Nephron progenitor cell (in vitro differentiated cells): ENCODE results near the gene SLC25A12.
A peak's percentile ranks its signal among the peaks of the same experiment; 100 is the strongest.

ENCODE experiments used
- DNase-seq: peaks from one replicate; pipeline ENCODE4 v3.0.0; 2021
- H3K27ac Mint-ChIP-seq: 2 replicates; pipeline ENCODE4 v1.8.0; 2021; ENCODE audit warnings: mild to moderate bottlenecking, moderate library complexity, mixed read lengths
- H3K27me3 Mint-ChIP-seq: 2 replicates; pipeline ENCODE4 v1.8.0; 2021; ENCODE audit warnings: mild to moderate bottlenecking, low read depth, mixed read lengths; ENCODE audit not compliant: poor library complexity
- H3K36me3 Mint-ChIP-seq: 2 replicates; pipeline ENCODE4 v1.8.0; 2021; ENCODE audit warnings: low read depth, mixed read lengths
- H3K4me1 Mint-ChIP-seq: 2 replicates; pipeline ENCODE4 v1.8.0; 2021; ENCODE audit warnings: mixed read lengths
- H3K4me3 Mint-ChIP-seq: 2 replicates; pipeline ENCODE4 v1.8.0; 2021; ENCODE audit warnings: mild to moderate bottlenecking, moderate library complexity, mixed read lengths
- H3K9me3 Mint-ChIP-seq: 2 replicates; pipeline ENCODE4 v1.8.0; 2021; ENCODE audit warnings: mild to moderate bottlenecking, moderate library complexity, mixed read lengths
- CTCF ChIP-seq: fragments of 200-600 bp; sonication (generic); IDR thresholded peaks from 2 replicates; pipeline ENCODE4 v1.5.0; 2021; ENCODE audit warnings: antibody characterized with exemption

The SLC25A12 gene

GRCh38 chr2:171893824-171894611 is at the start of gene SLC25A12:
Gene SLC25A12, minus strand, starts transcription at chr2:171894244. Its CDS starts 30 bp downstream, at chr2:171894214.
- peaks cover 22% of the 10 kb centered on the region for H3K36me3 Mint-ChIP-seq
- H3K27ac Mint-ChIP-seq = peak within 1 kb of the TSS; percentile 54
- peak within 1 kb of the TSS; percentile 96 for H3K4me3 Mint-ChIP-seq
- DNase-seq = peak; percentile 86
- no peak for TF ChIP-seq CTCF
- peaks cover 17% of the 10 kb centered on the region for H3K4me1 Mint-ChIP-seq
- peaks cover 11% of the 10 kb centered on the region for H3K9me3 Mint-ChIP-seq
- peaks cover 8% of the 10 kb centered on the region for H3K27me3 Mint-ChIP-seq

GRCh38 chr2:171941316-171941699 is 47.3 kb upstream of the SLC25A12 start:
- Mint-ChIP-seq H3K27ac (no peak overlapping the region), H3K9me3 (peaks cover 23% of the 10 kb centered on the region), H3K36me3 (peaks cover 50% of the 10 kb centered on the region), H3K4me1 (no peaks in the 10 kb centered on the region), H3K27me3 (no peaks in the 10 kb centered on the region), H3K4me3 (no peak overlapping the region)
- DNase-seq = no peak
- no peak for TF ChIP-seq CTCF

GRCh38 chr2:171939743-171940071 is 45.7 kb upstream of the SLC25A12 start:
- Mint-ChIP-seq H3K9me3 (peaks cover 23% of the 10 kb centered on the region), H3K27ac (no peak overlapping the region)
- DNase-seq = no peak

GRCh38 chr2:171939058-171939742 is 45.2 kb upstream of the SLC25A12 start:
- no peak for DNase-seq
- Mint-ChIP-seq H3K27ac (no peak overlapping the region), H3K9me3 (peaks cover 23% of the 10 kb centered on the region), H3K4me1 (no peaks in the 10 kb centered on the region), H3K4me3 (no peak overlapping the region), H3K27me3 (no peaks in the 10 kb centered on the region), H3K36me3 (peaks cover 50% of the 10 kb centered on the region)
- no peak for TF ChIP-seq CTCF

More at GRCh38 chr2:171939743-171940071, 45.7 kb upstream of the SLC25A12 start:
- Mint-ChIP-seq H3K4me3 (no peak overlapping the region), H3K27me3 (no peaks in the 10 kb centered on the region), H3K36me3 (peaks cover 50% of the 10 kb centered on the region), H3K4me1 (no peaks in the 10 kb centered on the region)
- no peak for TF ChIP-seq CTCF

- TF ChIP-seq CTCF = no peak
- Mint-ChIP-seq H3K27ac (no peak overlapping the region), H3K9me3 (no peaks in the 10 kb centered on the region), H3K4me1 (no peaks in the 10 kb centered on the region), H3K27me3 (no peaks in the 10 kb centered on the region), H3K36me3 (peaks cover 82% of the 10 kb centered on the region), H3K4me3 (no peak overlapping the region)
- no peak for DNase-seq
These were observed 36.3 kb upstream of the SLC25A12 start for GRCh38 chr2:171930385-171930784.
